Fibroblast of lung (primary cell): Measurements from ENCODE around the gene MBNL2.

ENCODE experiments used
- CTCF ChIP-seq, 2 donors: IDR thresholded peaks in 1 of 2; conservative IDR thresholded peaks in 1 of 2; 1 replicate in 1 of 2; 2 replicates in 1 of 2; pipeline ENCODE4 v1.5.1; 2011 to 2012; ENCODE audit warnings: low read length in 2 of 2, control low read depth in 1 of 2, inconsistent platforms in 1 of 2, low read depth in 1 of 2, mild to moderate bottlenecking in 1 of 2
- EZH2 ChIP-seq: IDR thresholded peaks from 2 replicates; pipeline ENCODE4 v1.5.1; 2012; ENCODE audit warnings: low read length, control low read depth, mild to moderate bottlenecking; ENCODE audit errors: missing control alignments

- no peak for TF ChIP-seq CTCF (conservative IDR thresholded peaks at IDR 0.05 in 1 of 2, IDR thresholded peaks at IDR 0.05 in 1 of 2; ENCODE audit: low read depth in 1 of 2, low read length in 2 of 2)
- TF ChIP-seq EZH2, result no peak
Measured at GRCh38 chr13:97380696-97381095, 158.6 kb downstream of the MBNL2 start.
